PC-3 (cell line): ENCODE results near the gene SNTB2. TPM values are rescaled to one million over a fixed set of nuclear protein-coding genes. Genes with fewer than 3 reads are reported as not detected.

Experiments used
- ATAC-seq: fragments of 200-7000 bp; cut with Tn5 transposase; 2 replicates; pipeline ENCODE4 v1.9.1; 2020; ENCODE audit warnings: mild to moderate bottlenecking, moderate library complexity
- BruUV-seq: library from RNA; stranded (reverse); fragments of 400-500 nt; replicated peaks from 2 replicates; lab custom pipeline; 2021; lab: Mats Ljungman, UMichigan
- CTCF ChIA-PET: fragments of 300-600 bp; sonication (Branson Sonifier 250); formaldehyde crosslinking; loops from one replicate; lab custom pipeline; 2022; ENCODE audit warnings: antibody characterized with exemption; lab: Charles Lee
- POLR2A ChIA-PET: fragments of 300-600 bp; sonication (Branson Sonifier 250); formaldehyde crosslinking; loops from one replicate; lab custom pipeline; 2022; ENCODE audit warnings: antibody characterized with exemption; ENCODE audit not compliant: unreplicated experiment; lab: Charles Lee
- DNase-seq: peaks from one replicate; pipeline ENCODE4 v3.0.0-alpha.2; 2015
- H2AFZ ChIP-seq: fragments of 300-600 bp; sonication (generic); 2 replicates; pipeline ENCODE4 v1.6.0; 2016; ENCODE audit warnings: antibody characterized with exemption, low read length
- H3F3A ChIP-seq: fragments of 300-600 bp; sonication (generic); one replicate; pipeline ENCODE4 v1.6.0; 2017; ENCODE audit warnings: antibody characterized with exemption, low read length, control low read depth, mild to moderate bottlenecking; ENCODE audit not compliant: unreplicated experiment
- H3K27ac ChIP-seq: fragments of 300-600 bp; sonication (generic); 2 replicates; pipeline ENCODE4 v1.5.1; 2016; ENCODE audit warnings: mild to moderate bottlenecking, low read length
- H3K27me3 ChIP-seq: fragments of 300-600 bp; sonication (generic); 2 replicates; pipeline ENCODE4 v1.6.1; 2016; ENCODE audit warnings: low read length, mixed read lengths
- H3K36me3 ChIP-seq: fragments of 300-600 bp; sonication (generic); 2 replicates; pipeline ENCODE4 v1.6.1; 2016; ENCODE audit warnings: low read depth, mixed run types, low read length, mixed read lengths
- H3K4me1 ChIP-seq: fragments of 300-600 bp; sonication (generic); 2 replicates; pipeline ENCODE4 v1.5.1; 2016; ENCODE audit warnings: low read length; ENCODE audit not compliant: insufficient read depth
- H3K4me2 ChIP-seq: fragments of 300-600 bp; sonication (generic); 2 replicates; pipeline ENCODE4 v1.6.0; 2016; ENCODE audit warnings: low read length
- H3K4me3 ChIP-seq: fragments of 300-600 bp; sonication (generic); 2 replicates; pipeline ENCODE4 v1.5.1; 2016; ENCODE audit warnings: mild to moderate bottlenecking, low read length, mixed read lengths
- H3K79me2 ChIP-seq: fragments of 300-600 bp; sonication (generic); 2 replicates; pipeline ENCODE4 v1.6.1; 2017; ENCODE audit warnings: low read length, mixed read lengths
- H3K9ac ChIP-seq: fragments of 300-600 bp; sonication (generic); 2 replicates; pipeline ENCODE4 v1.6.0; 2016; ENCODE audit warnings: mild to moderate bottlenecking, low read length
- H3K9me2 ChIP-seq: fragments of 300-600 bp; sonication (generic); replicated peaks from 2 replicates; pipeline ENCODE4 v1.6.1; 2016; ENCODE audit warnings: mixed run types, low read length, mixed read lengths
- H3K9me3 ChIP-seq: fragments of 300-600 bp; sonication (generic); 2 replicates; pipeline ENCODE4 v1.6.1; 2016; ENCODE audit warnings: low read length, mixed read lengths
- H4K20me1 ChIP-seq: fragments of 300-600 bp; sonication (generic); 2 replicates; pipeline ENCODE4 v1.6.1; 2016; ENCODE audit warnings: low read length, mixed read lengths
- EZH2 ChIP-seq: fragments of 300-600 bp; sonication (generic); IDR thresholded peaks from one replicate; pipeline ENCODE4 v1.6.1; 2017; ENCODE audit warnings: antibody characterized with exemption, mild to moderate bottlenecking, low read length; ENCODE audit not compliant: unreplicated experiment
- EZH2phosphoT487 ChIP-seq: fragments of 300-600 bp; sonication (generic); IDR thresholded peaks from 2 replicates; pipeline ENCODE4 v1.6.1; 2018; ENCODE audit warnings: mild to moderate bottlenecking, antibody characterized with exemption, low read length, borderline replicate concordance
- intact Hi-C: fragments of 100-400 bp; cut with micrococcal nuclease; formaldehyde crosslinking; loops from 2 replicates; pipeline ENCODE4 v1.9.0; 2023
- total RNA-seq: library from RNA; depleted of rRNA; stranded (reverse); fragments of >200 nt; gene quantifications from 2 replicates; pipeline ENCODE4 v1.2.3, GENCODE V29; 2014
- TF ChIP-seq, protein P1 (sequence below): fragments of 300-600 bp; sonication (generic); conservative IDR thresholded peaks from 2 replicates; pipeline ENCODE4 v1.5.1; 2017; ENCODE audit warnings: antibody characterized with exemption, low read depth, mild to moderate bottlenecking, low read length

Gene SNTB2
- total RNA-seq, 1 experiment from 2014 or later = 40.4 TPM

DNA sequence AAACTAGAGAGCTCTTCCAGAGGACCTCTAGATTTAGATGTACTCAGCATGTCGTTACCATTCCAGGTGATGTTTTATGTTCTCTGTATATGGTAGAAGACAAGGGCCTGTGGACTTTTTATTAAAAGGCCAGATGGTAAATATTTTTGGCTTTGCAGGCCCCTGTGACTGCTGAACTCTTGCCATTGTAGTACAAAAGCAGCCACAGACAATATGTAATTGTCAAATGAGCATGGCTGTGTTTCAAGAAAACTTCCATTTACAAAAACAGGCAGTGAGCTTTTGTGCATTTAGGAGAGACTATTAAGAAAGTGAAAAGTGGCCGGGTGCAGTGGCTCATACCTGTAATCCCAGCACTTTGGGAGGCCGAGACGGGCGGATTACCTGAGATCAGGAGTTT lies 157.2 kb downstream of the SNTB2 start:
- BruUV-seq = no TSS peak
- no peak overlapping the region for H3K9ac ChIP-seq
- DNase-seq = no peak
- no peak overlapping the region for H3K27ac ChIP-seq
- H3F3A ChIP-seq = no peaks in the 10 kb centered on the region
- H3K9me2 ChIP-seq = no peaks in the 10 kb centered on the region
- intact Hi-C loops = no loop called here
- H3K9me3 ChIP-seq = no peaks in the 10 kb centered on the region
- peaks cover 35% of the 10 kb centered on the region for H3K79me2 ChIP-seq
- no peaks in the 10 kb centered on the region for H4K20me1 ChIP-seq
- ATAC-seq = no peak
- no peak overlapping the region for H3K4me2 ChIP-seq
- peaks cover 23% of the 10 kb centered on the region for H3K36me3 ChIP-seq
- H2AFZ ChIP-seq = no peak overlapping the region
- no peaks in the 10 kb centered on the region for H3K27me3 ChIP-seq
- H3K4me3 ChIP-seq = no peak overlapping the region
- H3K4me1 ChIP-seq = peaks cover 13% of the 10 kb centered on the region
- no peak for TF ChIP-seq EZH2
- no peak for TF ChIP-seq EZH2phosphoT487
- TF ChIP-seq, protein P1, sequence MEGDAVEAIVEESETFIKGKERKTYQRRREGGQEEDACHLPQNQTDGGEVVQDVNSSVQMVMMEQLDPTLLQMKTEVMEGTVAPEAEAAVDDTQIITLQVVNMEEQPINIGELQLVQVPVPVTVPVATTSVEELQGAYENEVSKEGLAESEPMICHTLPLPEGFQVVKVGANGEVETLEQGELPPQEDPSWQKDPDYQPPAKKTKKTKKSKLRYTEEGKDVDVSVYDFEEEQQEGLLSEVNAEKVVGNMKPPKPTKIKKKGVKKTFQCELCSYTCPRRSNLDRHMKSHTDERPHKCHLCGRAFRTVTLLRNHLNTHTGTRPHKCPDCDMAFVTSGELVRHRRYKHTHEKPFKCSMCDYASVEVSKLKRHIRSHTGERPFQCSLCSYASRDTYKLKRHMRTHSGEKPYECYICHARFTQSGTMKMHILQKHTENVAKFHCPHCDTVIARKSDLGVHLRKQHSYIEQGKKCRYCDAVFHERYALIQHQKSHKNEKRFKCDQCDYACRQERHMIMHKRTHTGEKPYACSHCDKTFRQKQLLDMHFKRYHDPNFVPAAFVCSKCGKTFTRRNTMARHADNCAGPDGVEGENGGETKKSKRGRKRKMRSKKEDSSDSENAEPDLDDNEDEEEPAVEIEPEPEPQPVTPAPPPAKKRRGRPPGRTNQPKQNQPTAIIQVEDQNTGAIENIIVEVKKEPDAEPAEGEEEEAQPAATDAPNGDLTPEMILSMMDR = no peak
- ChIA-PET CTCF (no interaction called here), POLR2A (no interaction called here)

DNA sequence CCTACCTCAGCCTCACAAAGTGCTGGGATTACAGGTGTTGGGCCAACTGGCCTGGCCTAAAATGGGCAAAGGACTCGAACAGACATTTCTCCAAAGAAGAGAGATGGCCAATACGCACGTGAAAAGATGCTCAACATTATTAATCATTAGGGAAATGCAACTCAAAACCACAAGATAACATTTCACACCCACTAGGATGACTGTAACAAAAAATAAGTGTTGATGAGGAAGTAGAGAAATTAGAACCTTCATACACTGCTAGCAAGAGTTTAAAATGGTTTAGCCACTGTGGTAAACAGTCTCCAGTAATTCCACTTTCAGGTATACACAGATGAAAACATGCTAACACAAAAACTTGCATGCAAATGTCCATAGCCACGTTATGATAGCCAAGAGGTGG lies 159.0 kb downstream of the SNTB2 start:
- peaks cover 20% of the 10 kb centered on the region for H3K79me2 ChIP-seq
- intact Hi-C loops = no loop called here
- ATAC-seq = no peak

DNA sequence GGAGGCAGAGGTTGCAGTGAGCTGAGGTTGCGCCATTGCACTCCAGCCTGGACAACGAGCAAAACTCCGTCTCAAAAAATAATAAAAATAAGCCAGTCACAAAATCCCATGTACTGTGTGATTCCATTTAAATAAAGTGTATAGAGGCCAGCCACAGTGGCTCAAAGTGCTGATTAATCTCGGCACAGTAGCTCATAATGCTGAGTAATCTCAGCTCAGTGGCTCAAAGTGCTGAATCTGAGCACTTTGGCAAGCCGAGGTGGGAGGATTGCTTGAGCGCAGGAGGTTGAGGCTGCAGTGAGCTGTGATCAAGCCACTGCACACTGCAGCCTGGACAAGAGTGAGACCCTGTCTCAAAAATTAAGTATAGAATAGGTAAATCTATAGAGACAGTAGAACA lies 159.7 kb downstream of the SNTB2 start:
- ChIA-PET POLR2A (no interaction called here), CTCF (no interaction called here)
- H3K27ac ChIP-seq = no peak overlapping the region
- no peak for ATAC-seq
- H3K9me3 ChIP-seq = no peaks in the 10 kb centered on the region
- no peaks in the 10 kb centered on the region for H3F3A ChIP-seq
- H4K20me1 ChIP-seq = no peaks in the 10 kb centered on the region
- no peaks in the 10 kb centered on the region for H3K27me3 ChIP-seq
- H3K9ac ChIP-seq = no peak overlapping the region
- H2AFZ ChIP-seq = no peak overlapping the region
- DNase-seq = no peak
- H3K79me2 ChIP-seq = peaks cover 12% of the 10 kb centered on the region
- H3K4me3 ChIP-seq = no peak overlapping the region
- TF ChIP-seq, protein P1 = no peak
- TF ChIP-seq EZH2 = no peak
- TF ChIP-seq EZH2phosphoT487 = no peak
- H3K9me2 ChIP-seq = no peaks in the 10 kb centered on the region
- peaks cover 13% of the 10 kb centered on the region for H3K36me3 ChIP-seq
- BruUV-seq = no TSS peak
- intact Hi-C loops = no loop called here
- no peak overlapping the region for H3K4me2 ChIP-seq
- H3K4me1 ChIP-seq = peaks cover under 1% of the 10 kb centered on the region; the same call in 1 of the 2 replicates

More for the DNA sequence above, 159.0 kb downstream of the SNTB2 start:
- H3K27ac ChIP-seq = no peak overlapping the region
- no peak overlapping the region for H3K9ac ChIP-seq
- H3K9me3 ChIP-seq = no peaks in the 10 kb centered on the region
- peaks cover 21% of the 10 kb centered on the region for H3K36me3 ChIP-seq
- TF ChIP-seq, protein P1 = no peak
- TF ChIP-seq EZH2 (no peak), EZH2phosphoT487 (no peak)
- no peaks in the 10 kb centered on the region for H3F3A ChIP-seq
- H3K4me3 ChIP-seq = no peak overlapping the region
- H4K20me1 ChIP-seq = no peaks in the 10 kb centered on the region
- H3K9me2 ChIP-seq = no peaks in the 10 kb centered on the region
- no peak overlapping the region for H2AFZ ChIP-seq
- no TSS peak for BruUV-seq
- POLR2A ChIA-PET = no interaction called here
- peaks cover 8% of the 10 kb centered on the region for H3K4me1 ChIP-seq
- no peak overlapping the region for H3K4me2 ChIP-seq
- DNase-seq = no peak
- CTCF ChIA-PET = no interaction called here
- no peaks in the 10 kb centered on the region for H3K27me3 ChIP-seq
